ENCODE results near the gene LIPI. TPM values are rescaled to one million over a fixed set of nuclear protein-coding genes. Genes with fewer than 3 reads are reported as not detected.
"Not testable (repeated sequence)": the region's sequence is repeated elsewhere in the genome, so short reads cannot be mapped to it uniquely, and the experiment has no call there.

LIPI gene
- total RNA-seq, 2 experiments from 2014 or later = not detected

GRCh38 chr21:14213164-14213563 lies 2.4 kb upstream of the LIPI start:
- Histone ChIP-seq H3K36me3 (ENCODE audit: insufficient read depth, low read length) (no peaks in the 10 kb centered on the region), H3K79me2 (ENCODE audit: insufficient read depth, low read depth, low read length) (no peaks in the 10 kb centered on the region), H3K27ac (ENCODE audit: low read depth, low read length, poor library complexity, severe bottlenecking) (no peak overlapping the region), H2AFZ (ENCODE audit: low read length) (no peak overlapping the region), H3K9me2 (ENCODE audit: insufficient read depth, low read length) (no peaks in the 10 kb centered on the region), H3K9me3 (ENCODE audit: low read length) (no peaks in the 10 kb centered on the region), H3K4me2 (ENCODE audit: low read length) (no peak overlapping the region), H4K20me1 (ENCODE audit: insufficient read depth, low read length) (no peaks in the 10 kb centered on the region), H3K4me3 (ENCODE audit: low read depth, low read length, poor library complexity, severe bottlenecking) (no peak overlapping the region), H3K4me1 (ENCODE audit: insufficient read depth, low read length, poor library complexity, severe bottlenecking) (no peaks in the 10 kb centered on the region)
- POLR2A ChIA-PET = no interaction called here
- no peak for DNase-seq (ENCODE audit: low spot score)
- intact Hi-C loops (cut with micrococcal nuclease; ENCODE audit: unreplicated experiment) = no loop called here
- TF ChIP-seq CTCF (conservative IDR thresholded peaks at IDR 0.05; ENCODE audit: low read length) (no peak), EZH2phosphoT487 (IDR thresholded peaks at IDR 0.05; ENCODE audit: borderline replicate concordance, low read depth, low read length) (no peak)
- no TSS peak for BruUV-seq (replicated peaks)
- CTCF ChIA-PET (ENCODE audit: unreplicated experiment) = no interaction called here

DNA sequence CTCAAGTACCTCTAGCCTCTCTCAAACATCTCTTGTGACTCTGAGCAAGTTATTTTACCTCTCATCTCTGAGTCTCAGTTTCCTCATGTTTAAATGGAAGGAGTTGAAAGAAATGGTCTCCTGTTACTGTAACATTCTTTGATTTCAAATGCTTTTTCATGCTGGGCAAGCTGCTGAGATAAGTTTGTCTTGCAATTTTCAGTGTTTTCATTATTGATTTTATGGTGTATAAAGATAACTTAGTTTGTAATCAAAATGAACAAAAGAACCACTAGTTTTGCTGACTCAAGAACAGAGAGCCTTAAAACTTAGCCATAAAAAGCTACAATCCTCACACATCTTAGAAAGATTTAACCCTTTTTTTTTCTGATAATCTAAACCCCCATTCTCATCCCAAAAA lies 4.5 kb downstream of the LIPI start:
- CTCF ChIA-PET (ENCODE audit: unreplicated experiment) = no interaction called here
- H2AFZ ChIP-seq (ENCODE audit: low read length) = no peak overlapping the region
- H3K4me3 ChIP-seq (ENCODE audit: low read depth, low read length, poor library complexity, severe bottlenecking) = no peak overlapping the region
- POLR2A ChIA-PET = interaction anchor here (1.5 kb wide), 1 partner anchor 16 kb away, joined by 8 read pairs; no protein-coding TSS in a partner anchor
- no peak for DNase-seq (ENCODE audit: low spot score)
- intact Hi-C loops (cut with micrococcal nuclease; ENCODE audit: unreplicated experiment) = no loop called here
- H3K9me3 ChIP-seq (ENCODE audit: low read length) = no peaks in the 10 kb centered on the region
- no peaks in the 10 kb centered on the region for H3K79me2 ChIP-seq (ENCODE audit: insufficient read depth, low read depth, low read length)
- H3K27ac ChIP-seq (ENCODE audit: low read depth, low read length, poor library complexity, severe bottlenecking) = no peak overlapping the region
- BruUV-seq (replicated peaks) = no TSS peak
- H3K36me3 ChIP-seq (ENCODE audit: insufficient read depth, low read length) = no peaks in the 10 kb centered on the region
- TF ChIP-seq CTCF (conservative IDR thresholded peaks at IDR 0.05; ENCODE audit: low read length) (no peak), EZH2phosphoT487 (IDR thresholded peaks at IDR 0.05; ENCODE audit: borderline replicate concordance, low read depth, low read length) (no peak)
- H3K4me2 ChIP-seq (ENCODE audit: low read length) = no peak overlapping the region
- H3K4me1 ChIP-seq (ENCODE audit: insufficient read depth, low read length, poor library complexity, severe bottlenecking) = no peaks in the 10 kb centered on the region
- no peaks in the 10 kb centered on the region for H3K9me2 ChIP-seq (ENCODE audit: insufficient read depth, low read length)
- no peaks in the 10 kb centered on the region for H4K20me1 ChIP-seq (ENCODE audit: insufficient read depth, low read length)

- intact Hi-C loops (cut with micrococcal nuclease; ENCODE audit: unreplicated experiment); H4K20me1 ChIP-seq (ENCODE audit: insufficient read depth, low read length); H3K36me3 ChIP-seq (ENCODE audit: insufficient read depth, low read length); CTCF ChIA-PET (ENCODE audit: unreplicated experiment); H3K4me3 ChIP-seq (ENCODE audit: low read depth, low read length, poor library complexity, severe bottlenecking); BruUV-seq (replicated peaks); H3K27ac ChIP-seq (ENCODE audit: low read depth, low read length, poor library complexity, severe bottlenecking); H2AFZ ChIP-seq (ENCODE audit: low read length); POLR2A ChIA-PET; H3K9me2 ChIP-seq (ENCODE audit: insufficient read depth, low read length); H3K79me2 ChIP-seq (ENCODE audit: insufficient read depth, low read depth, low read length); H3K4me2 ChIP-seq (ENCODE audit: low read length); DNase-seq (ENCODE audit: low spot score); H3K4me1 ChIP-seq (ENCODE audit: insufficient read depth, low read length, poor library complexity, severe bottlenecking); H3K9me3 ChIP-seq (ENCODE audit: low read length): not testable (repeated sequence)
These were observed 44.1 kb downstream of the LIPI start for GRCh38 chr21:14166463-14167223.

All from OCI-LY7 (cell line).